Gastrocnemius medialis (tissue), 4 donors: ENCODE data around the gene HIC2.
"Not testable (repeated sequence)": the region's sequence is repeated elsewhere in the genome, so short reads cannot be mapped to it uniquely, and the experiment has no call there.

Experiments
- CTCF ChIP-seq, 5 experiments: fragments of 450-650 bp in 3 of 5; fragments of 200-600 bp in 2 of 5; sonication (generic) in 2 of 5; IDR thresholded peaks in 4 of 5; conservative IDR thresholded peaks in 1 of 5; 1 replicate in 4 of 5; 2 replicates in 1 of 5; pipeline ENCODE4 v1.5.1; 2016 to 2019; ENCODE audit warnings: antibody characterized with exemption in 5 of 5, mild to moderate bottlenecking in 3 of 5, moderate library complexity in 3 of 5
- POLR2A ChIP-seq, 2 donors: fragments of 450-650 bp; IDR thresholded peaks; one replicate each; pipeline ENCODE4 v1.6.1; 2017; ENCODE audit warnings: antibody characterized with exemption in 2 of 2, mild to moderate bottlenecking in 2 of 2, moderate library complexity in 2 of 2

DNA sequence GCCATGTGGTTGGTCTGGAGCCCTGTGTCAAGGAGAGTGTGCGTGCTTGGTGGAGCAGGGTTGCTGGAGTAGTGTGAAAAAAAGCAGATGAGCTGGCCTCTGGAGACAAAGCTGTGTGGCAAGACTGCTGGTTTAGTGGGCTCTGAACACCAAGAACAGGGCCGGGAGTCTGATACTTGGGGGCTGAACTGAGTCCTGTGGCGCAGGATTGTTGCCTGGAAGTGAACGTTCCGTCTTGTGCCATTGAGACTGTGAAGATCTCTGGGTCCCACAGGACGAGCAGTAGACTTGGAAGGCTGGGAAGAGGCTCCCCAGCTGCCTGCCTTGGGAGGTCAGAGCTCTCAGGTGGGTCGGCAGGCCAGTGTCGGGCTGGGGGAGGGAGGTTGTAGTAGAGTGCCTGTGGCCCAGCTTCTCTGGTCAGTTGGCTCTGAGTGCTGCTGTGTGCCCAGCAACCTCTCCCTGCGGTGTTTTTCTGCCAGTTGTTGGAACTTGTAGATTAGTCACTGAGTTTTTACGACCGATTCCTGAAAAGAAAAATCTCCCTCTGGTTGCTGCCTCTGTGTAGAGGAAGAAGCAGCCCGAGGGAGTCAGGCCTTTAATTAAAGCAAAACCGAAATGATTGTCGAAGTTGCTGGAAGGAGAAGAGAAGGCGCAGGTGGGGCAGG is 1.9 kb downstream of the HIC2 start:
- TF ChIP-seq POLR2A (IDR thresholded peaks at IDR 0.05); CTCF (IDR thresholded peaks at IDR 0.05 in 4 of 5, conservative IDR thresholded peaks at IDR 0.05 in 1 of 5): not testable (repeated sequence)
